Mesendoderm (in vitro differentiated cells): ENCODE data around the gene NPY4R2. TPM values are rescaled to one million over a fixed set of nuclear protein-coding genes. Genes with fewer than 3 reads are reported as not detected.
"Not testable (repeated sequence)": the region's sequence is repeated elsewhere in the genome, so short reads cannot be mapped to it uniquely, and the experiment has no call there.

ENCODE experiments used
- DNase-seq: peaks from one replicate; pipeline ENCODE4 v3.0.0; 2013
- H2AK5ac ChIP-seq: 2 replicates; pipeline ENCODE4 v1.6.1; 2013; ENCODE audit warnings: low read length, inconsistent platforms
- H2BK120ac ChIP-seq: 2 replicates; pipeline ENCODE4 v1.6.1; 2013; ENCODE audit warnings: low read depth, mild to moderate bottlenecking, low read length, moderate library complexity, mixed read lengths
- H2BK15ac ChIP-seq: replicated peaks from 2 replicates; pipeline ENCODE4 v1.6.1; 2013; ENCODE audit warnings: low read depth, mild to moderate bottlenecking, moderate library complexity
- H2BK5ac ChIP-seq: 2 replicates; pipeline ENCODE4 v1.6.1; 2013; ENCODE audit warnings: low read length, inconsistent platforms
- H3K18ac ChIP-seq: 2 replicates; pipeline ENCODE4 v1.6.1; 2013; ENCODE audit warnings: mild to moderate bottlenecking, low read length, mixed read lengths
- H3K23ac ChIP-seq: one replicate; pipeline ENCODE4 v1.6.1; 2013; ENCODE audit warnings: low read length
- H3K27ac ChIP-seq: 2 replicates; pipeline ENCODE4 v1.5.1; 2013; ENCODE audit warnings: low read depth, mild to moderate bottlenecking, inconsistent platforms, low read length, moderate library complexity
- H3K27me3 ChIP-seq: 2 replicates; pipeline ENCODE4 v1.6.1; 2013; ENCODE audit warnings: low read length, control low read depth, mild to moderate bottlenecking, inconsistent platforms; ENCODE audit not compliant: insufficient read depth, poor library complexity
- H3K36me3 ChIP-seq: 2 replicates; pipeline ENCODE4 v1.6.1; 2013; ENCODE audit warnings: low read length, inconsistent platforms; ENCODE audit not compliant: control insufficient read depth, insufficient read depth
- H3K4ac ChIP-seq: one replicate; pipeline ENCODE4 v1.6.1; 2013; ENCODE audit warnings: low read depth, mild to moderate bottlenecking, low read length, moderate library complexity
- H3K4me1 ChIP-seq: 2 replicates; pipeline ENCODE4 v1.6.1; 2013; ENCODE audit warnings: low read depth, low read length, inconsistent platforms; ENCODE audit not compliant: control insufficient read depth
- H3K4me2 ChIP-seq: 2 replicates; pipeline ENCODE4 v1.6.1; 2013; ENCODE audit warnings: low read length
- H3K4me3 ChIP-seq: 2 replicates; pipeline ENCODE4 v1.5.1; 2013; ENCODE audit warnings: mild to moderate bottlenecking, low read length
- H3K56ac ChIP-seq: one replicate; pipeline ENCODE4 v1.6.1; 2013; ENCODE audit warnings: low read length
- H3K79me1 ChIP-seq: 2 replicates; pipeline ENCODE4 v1.6.1; 2013; ENCODE audit warnings: low read length, inconsistent platforms
- H3K79me2 ChIP-seq: 2 replicates; pipeline ENCODE4 v1.6.1; 2013; ENCODE audit warnings: mild to moderate bottlenecking, low read length; ENCODE audit not compliant: control insufficient read depth, insufficient read depth
- H3K9ac ChIP-seq: 2 replicates; pipeline ENCODE4 v1.6.1; 2013; ENCODE audit warnings: low read length, inconsistent platforms
- H4K5ac ChIP-seq: one replicate; pipeline ENCODE4 v1.6.1; 2013; ENCODE audit warnings: low read length
- H4K8ac ChIP-seq: one replicate; pipeline ENCODE4 v1.6.1; 2013; ENCODE audit warnings: low read depth, mild to moderate bottlenecking, control low read depth, low read length, moderate library complexity
- WGBS: extraction: QIAGEN DNeasy Blood & Tissue Kit; methylation state at CpG from one replicate; pipeline ENCODE4 v1.1.7; 2013; ENCODE audit warnings: low lambda C conversion rate, missing lambda C conversion rate; ENCODE audit not compliant: insufficient coverage; ENCODE audit errors: extremely low coverage; 5-methylcytosine and 5-hydroxymethylcytosine counted together
- polyA plus RNA-seq, 2 experiments: library from polyadenylated mRNA; stranded (reverse); fragments of 200-250 nt; gene quantifications; one replicate each; pipeline ENCODE4 v1.2.3, GENCODE V29; 2013

The NPY4R2 gene, protein sequence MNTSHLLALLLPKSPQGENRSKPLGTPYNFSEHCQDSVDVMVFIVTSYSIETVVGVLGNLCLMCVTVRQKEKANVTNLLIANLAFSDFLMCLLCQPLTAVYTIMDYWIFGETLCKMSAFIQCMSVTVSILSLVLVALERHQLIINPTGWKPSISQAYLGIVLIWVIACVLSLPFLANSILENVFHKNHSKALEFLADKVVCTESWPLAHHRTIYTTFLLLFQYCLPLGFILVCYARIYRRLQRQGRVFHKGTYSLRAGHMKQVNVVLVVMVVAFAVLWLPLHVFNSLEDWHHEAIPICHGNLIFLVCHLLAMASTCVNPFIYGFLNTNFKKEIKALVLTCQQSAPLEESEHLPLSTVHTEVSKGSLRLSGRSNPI
- 0.08 TPM for polyA plus RNA-seq (2013, experiment 1 of 2)
- 0.06 TPM for polyA plus RNA-seq (2013, experiment 2 of 2)

DNA sequence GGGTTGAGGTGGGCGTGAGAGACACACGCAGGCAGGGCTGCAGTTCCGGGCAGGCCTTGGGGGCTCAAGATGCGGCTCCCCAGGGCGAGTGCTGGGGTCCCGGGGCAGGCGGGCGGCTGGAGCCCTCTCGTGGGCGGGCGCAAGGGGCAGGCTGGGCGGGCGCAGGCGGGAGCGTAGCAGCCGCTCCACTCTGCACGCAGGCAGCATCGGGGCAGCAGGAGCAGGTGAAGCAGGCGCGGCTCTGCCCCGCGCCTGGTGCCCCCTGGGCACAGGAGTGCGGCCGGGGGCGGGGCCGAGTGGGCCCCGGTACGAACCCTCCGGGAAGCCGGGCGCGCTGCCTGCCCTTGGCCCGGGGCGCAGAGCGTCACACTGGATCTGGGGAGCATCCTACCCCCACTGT, at the start of gene NPY4R2:
NPY4R2 (plus strand) TSS at position 188 of the 400 bp plus-strand sequence. CDS start 3,326 bp downstream, outside the sequence.
- not testable (repeated sequence) for H2BK5ac ChIP-seq, H3K79me1 ChIP-seq, H2BK15ac ChIP-seq, H3K4ac ChIP-seq, H3K9ac ChIP-seq, DNase-seq, H3K36me3 ChIP-seq, H3K56ac ChIP-seq, H3K18ac ChIP-seq, H3K27me3 ChIP-seq, H2BK120ac ChIP-seq, H3K4me2 ChIP-seq, H3K4me1 ChIP-seq, H2AK5ac ChIP-seq, H3K79me2 ChIP-seq, H4K8ac ChIP-seq, H3K27ac ChIP-seq, H3K4me3 ChIP-seq, H4K5ac ChIP-seq, H3K23ac ChIP-seq
- no CpG with 5 or more reads among the region's 35 CpGs for WGBS

DNA sequence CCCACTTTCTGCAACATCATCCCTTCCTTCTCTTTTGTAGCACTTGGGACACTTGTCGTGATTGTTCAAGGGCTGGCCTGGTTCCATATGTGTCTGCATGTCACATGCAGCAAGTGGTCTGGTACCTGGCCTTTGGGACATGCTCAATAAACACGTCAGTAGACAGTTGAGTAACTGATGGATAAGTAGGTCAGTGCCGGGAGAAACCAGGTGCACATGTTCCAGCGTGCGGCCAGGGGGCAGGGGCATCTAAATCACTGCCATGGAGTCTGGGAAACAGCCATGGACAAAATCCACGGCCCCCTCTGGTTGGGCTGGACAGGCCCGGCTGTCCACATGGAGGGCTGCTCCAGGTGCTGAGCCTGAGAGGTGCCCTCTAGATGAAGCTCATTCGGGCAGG, 47.6 kb upstream of the NPY4R2 start:
- H3K4me2 ChIP-seq, H3K9ac ChIP-seq, DNase-seq, H3K18ac ChIP-seq, H3K4me1 ChIP-seq, H2AK5ac ChIP-seq, H3K4ac ChIP-seq, H3K27me3 ChIP-seq, H2BK5ac ChIP-seq, H3K27ac ChIP-seq, H2BK120ac ChIP-seq, H3K79me1 ChIP-seq, H3K36me3 ChIP-seq, H2BK15ac ChIP-seq, H3K4me3 ChIP-seq, H4K5ac ChIP-seq, H3K23ac ChIP-seq, H3K56ac ChIP-seq, H3K79me2 ChIP-seq, H4K8ac ChIP-seq: not testable (repeated sequence)
- no CpG with 5 or more reads among the region's 8 CpGs for WGBS

- H3K27me3 ChIP-seq, H2BK5ac ChIP-seq, H3K79me1 ChIP-seq, H3K23ac ChIP-seq, H2BK15ac ChIP-seq, H3K56ac ChIP-seq, H3K4me1 ChIP-seq, H4K8ac ChIP-seq, H2BK120ac ChIP-seq, H3K4me2 ChIP-seq, H3K9ac ChIP-seq, H3K27ac ChIP-seq, DNase-seq, H3K79me2 ChIP-seq, H3K36me3 ChIP-seq, H3K4me3 ChIP-seq, H2AK5ac ChIP-seq, H3K18ac ChIP-seq, H3K4ac ChIP-seq, H4K5ac ChIP-seq: not testable (repeated sequence)
- WGBS, result no CpG with 5 or more reads among the region's 8 CpGs
Measured at GRCh38 chr10:47871485-47872180, 46.8 kb upstream of the NPY4R2 start.

DNA sequence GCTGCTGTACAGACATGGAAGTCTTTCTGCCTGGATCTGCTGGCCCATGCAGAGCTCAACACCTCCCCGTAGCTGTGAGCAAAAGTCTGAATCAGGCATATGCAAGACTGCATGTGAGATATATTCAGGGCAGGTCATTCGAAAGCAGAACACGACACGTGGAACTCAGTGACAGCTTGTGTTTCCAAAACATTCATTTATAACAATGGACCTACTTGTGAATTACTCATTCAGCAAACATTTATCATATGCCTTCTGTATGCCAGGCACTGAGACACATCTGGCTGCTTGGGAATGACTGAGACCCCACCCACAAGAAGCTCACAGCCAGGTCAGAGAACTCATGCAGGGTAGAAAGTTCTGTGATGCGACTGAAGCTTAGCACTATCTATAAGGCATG, 46.2 kb upstream of the NPY4R2 start:
- H3K27me3 ChIP-seq, H2BK5ac ChIP-seq, H3K4me2 ChIP-seq, H3K79me2 ChIP-seq, H3K23ac ChIP-seq, H3K4ac ChIP-seq, H2BK15ac ChIP-seq, H4K8ac ChIP-seq, DNase-seq, H3K9ac ChIP-seq, H3K18ac ChIP-seq, H3K4me1 ChIP-seq, H3K4me3 ChIP-seq, H3K36me3 ChIP-seq, H2BK120ac ChIP-seq, H3K79me1 ChIP-seq, H3K27ac ChIP-seq, H4K5ac ChIP-seq, H2AK5ac ChIP-seq, H3K56ac ChIP-seq: not testable (repeated sequence)
- WGBS, result no CpG with 5 or more reads among the region's 5 CpGs

DNA sequence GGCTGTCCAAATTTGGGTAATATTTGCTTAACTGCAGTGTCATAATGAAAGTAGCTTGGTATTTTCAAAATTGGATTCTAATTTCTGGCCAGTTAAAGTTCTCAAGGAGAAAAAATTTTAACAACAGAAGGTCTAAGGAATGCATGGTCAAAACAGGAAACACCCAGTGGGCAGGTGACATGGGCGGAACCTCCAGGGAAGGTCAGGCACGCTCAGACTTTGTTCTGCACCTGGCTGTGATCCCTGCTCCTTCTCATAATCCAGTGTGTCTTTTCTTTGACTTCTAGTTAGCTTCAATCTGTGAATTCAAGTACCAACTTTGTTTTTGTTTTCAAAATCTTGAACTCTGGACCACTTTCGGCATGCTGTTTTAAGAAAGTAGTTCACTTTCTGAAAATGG, 34.2 kb upstream of the NPY4R2 start:
- H3K18ac ChIP-seq, H3K23ac ChIP-seq, H3K79me2 ChIP-seq, H3K36me3 ChIP-seq, H3K9ac ChIP-seq, H3K4me3 ChIP-seq, H2BK15ac ChIP-seq, H2BK5ac ChIP-seq, H3K56ac ChIP-seq, H2BK120ac ChIP-seq, H3K27me3 ChIP-seq, H3K27ac ChIP-seq, H2AK5ac ChIP-seq, H4K8ac ChIP-seq, H3K4me1 ChIP-seq, H3K4ac ChIP-seq, H3K79me1 ChIP-seq, H4K5ac ChIP-seq, H3K4me2 ChIP-seq, DNase-seq: not testable (repeated sequence)
- no CpG with 5 or more reads among the region's 3 CpGs for WGBS
